Thyroid gland (tissue), 4 donors: ENCODE results near the gene SMNDC1.

Experiments
- POLR2A ChIP-seq, 2 donors: fragments of 450-650 bp; IDR thresholded peaks; one replicate each; pipeline ENCODE4 v1.6.1; 2017; ENCODE audit warnings: antibody characterized with exemption in 2 of 2, mild to moderate bottlenecking in 2 of 2, moderate library complexity in 1 of 2
- TF ChIP-seq, protein P1 (sequence below), 6 experiments: fragments of 200-600 bp in 3 of 6; fragments of 450-650 bp in 3 of 6; sonication (generic) in 3 of 6; IDR thresholded peaks; one replicate each; pipeline ENCODE4 v1.5.1; 2016 to 2019; ENCODE audit warnings: antibody characterized with exemption in 6 of 6, mild to moderate bottlenecking in 2 of 6, inconsistent platforms in 1 of 6, moderate library complexity in 1 of 6

DNA sequence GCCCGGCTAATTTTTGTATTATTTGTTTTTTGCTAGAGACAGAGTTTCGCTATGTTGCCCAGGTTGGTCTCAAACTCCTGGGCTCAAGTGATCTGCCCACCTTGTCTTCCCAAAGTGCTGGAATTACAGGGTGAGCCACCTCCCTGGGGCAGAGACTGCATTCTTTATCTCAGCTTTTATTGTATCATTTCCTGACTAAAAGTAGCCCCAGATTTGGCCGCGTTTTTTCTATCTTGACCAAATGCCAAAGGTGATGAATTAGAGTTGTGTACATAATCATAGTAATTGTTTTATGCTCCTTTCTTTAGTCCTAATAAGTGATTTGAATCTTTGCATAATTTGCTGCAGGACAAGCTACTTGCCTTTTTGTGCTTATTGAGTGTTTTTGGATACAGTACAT is 3.1 kb upstream of the SMNDC1 start:
- TF ChIP-seq, protein P1, sequence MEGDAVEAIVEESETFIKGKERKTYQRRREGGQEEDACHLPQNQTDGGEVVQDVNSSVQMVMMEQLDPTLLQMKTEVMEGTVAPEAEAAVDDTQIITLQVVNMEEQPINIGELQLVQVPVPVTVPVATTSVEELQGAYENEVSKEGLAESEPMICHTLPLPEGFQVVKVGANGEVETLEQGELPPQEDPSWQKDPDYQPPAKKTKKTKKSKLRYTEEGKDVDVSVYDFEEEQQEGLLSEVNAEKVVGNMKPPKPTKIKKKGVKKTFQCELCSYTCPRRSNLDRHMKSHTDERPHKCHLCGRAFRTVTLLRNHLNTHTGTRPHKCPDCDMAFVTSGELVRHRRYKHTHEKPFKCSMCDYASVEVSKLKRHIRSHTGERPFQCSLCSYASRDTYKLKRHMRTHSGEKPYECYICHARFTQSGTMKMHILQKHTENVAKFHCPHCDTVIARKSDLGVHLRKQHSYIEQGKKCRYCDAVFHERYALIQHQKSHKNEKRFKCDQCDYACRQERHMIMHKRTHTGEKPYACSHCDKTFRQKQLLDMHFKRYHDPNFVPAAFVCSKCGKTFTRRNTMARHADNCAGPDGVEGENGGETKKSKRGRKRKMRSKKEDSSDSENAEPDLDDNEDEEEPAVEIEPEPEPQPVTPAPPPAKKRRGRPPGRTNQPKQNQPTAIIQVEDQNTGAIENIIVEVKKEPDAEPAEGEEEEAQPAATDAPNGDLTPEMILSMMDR (IDR thresholded peaks at IDR 0.05): no peak
- no peak for TF ChIP-seq POLR2A (IDR thresholded peaks at IDR 0.05)
